Stimulated activated CD8-positive, alpha-beta memory T cell treated with anti-CD3 and anti-CD28 coated beads, Interleukin-12 subunit alpha, Interleukin-12 subunit beta, amount 100 ng/mL, for 24 hours (primary cell): ENCODE results near the gene MTHFS.
"Not testable (repeated sequence)": the region's sequence is repeated elsewhere in the genome, so short reads cannot be mapped to it uniquely, and the experiment has no call there.

ENCODE experiments used
- DNase-seq: peaks from one replicate; pipeline ENCODE4 v3.0.0-alpha.2; 2020; ENCODE audit errors: extremely low read depth

The MTHFS gene

GRCh38 chr15:79915776-79916501 lies 19.1 kb upstream of the MTHFS start:
- not testable (repeated sequence) for DNase-seq

- DNase-seq = no peak
Measured at GRCh38 chr15:79914728-79915127, 17.9 kb upstream of the MTHFS start.

GRCh38 chr15:79909556-79910335 lies 12.9 kb upstream of the MTHFS start:
- not testable (repeated sequence) for DNase-seq

GRCh38 chr15:79904271-79904670 lies 7.5 kb upstream of the MTHFS start:
- DNase-seq = no peak

GRCh38 chr15:79903626-79904025 lies 6.8 kb upstream of the MTHFS start:
- no peak for DNase-seq

- DNase-seq = no peak
Measured at GRCh38 chr15:79903144-79903543, 6.3 kb upstream of the MTHFS start.

GRCh38 chr15:79901958-79902357 lies 5.1 kb upstream of the MTHFS start:
- no peak for DNase-seq

- DNase-seq = not testable (repeated sequence)
Measured at GRCh38 chr15:79900818-79901378, 4.1 kb upstream of the MTHFS start.

- DNase-seq = no peak
Measured at GRCh38 chr15:79900087-79900486, 3.3 kb upstream of the MTHFS start.

GRCh38 chr15:79898786-79899185 lies 2.0 kb upstream of the MTHFS start:
- DNase-seq = not testable (repeated sequence)

- DNase-seq = no peak
Measured at GRCh38 chr15:79898369-79898768, 1.6 kb upstream of the MTHFS start.

GRCh38 chr15:79897701-79898113 lies 893 bp upstream of the MTHFS start:
- no peak for DNase-seq

GRCh38 chr15:79897380-79897678 lies 515 bp upstream of the MTHFS start:
- no peak for DNase-seq

- DNase-seq = no peak
Measured at GRCh38 chr15:79896131-79896633, 632 bp downstream of the MTHFS start.

- DNase-seq = no peak
Measured at GRCh38 chr15:79887054-79887930, 9.5 kb downstream of the MTHFS start.

- no peak for DNase-seq
Measured at GRCh38 chr15:79886124-79886523, 10.7 kb downstream of the MTHFS start.

GRCh38 chr15:79884204-79884596 lies 12.6 kb downstream of the MTHFS start:
- DNase-seq = no peak

GRCh38 chr15:79883579-79884203 lies 13.1 kb downstream of the MTHFS start:
- no peak for DNase-seq

- DNase-seq = no peak
Measured at GRCh38 chr15:79881668-79882067, 15.1 kb downstream of the MTHFS start.

- no peak for DNase-seq
Measured at GRCh38 chr15:79881254-79881653, 15.6 kb downstream of the MTHFS start.

GRCh38 chr15:79878078-79878705 lies 18.6 kb downstream of the MTHFS start:
- no peak for DNase-seq
